CD8-positive, alpha-beta memory T cell (primary cell): ENCODE data around the gene TAB2. TPM values are rescaled to one million over a fixed set of nuclear protein-coding genes. Genes with fewer than 3 reads are reported as not detected.
"Not testable (repeated sequence)": the region's sequence is repeated elsewhere in the genome, so short reads cannot be mapped to it uniquely, and the experiment has no call there.

Experiments
- CTCF ChIA-PET: fragments of 350-600 bp; sonication (Branson Sonifier 250); formaldehyde crosslinking; loops from one replicate; lab custom pipeline; 2021; ENCODE audit warnings: antibody characterized with exemption; lab: Charles Lee
- POLR2A ChIA-PET: fragments of 350-600 bp; sonication (Branson Sonifier 250); formaldehyde crosslinking; loops from one replicate; lab custom pipeline; 2021; ENCODE audit warnings: antibody characterized with exemption; lab: Charles Lee
- DNase-seq, 5 donors: peaks; one replicate each; pipeline versions ENCODE4 v3.0.0 to v3.0.0-alpha.2; 2020 to 2022; ENCODE audit warnings: mixed read lengths in 1 of 5
- H3K27ac ChIP-seq: one replicate; pipeline ENCODE4 v1.7.0; 2013; ENCODE audit warnings: low read depth, mild to moderate bottlenecking, low read length, moderate library complexity
- H3K27me3 ChIP-seq: 2 replicates; pipeline ENCODE4 v1.7.0; 2013; ENCODE audit warnings: low read length, mild to moderate bottlenecking; ENCODE audit not compliant: insufficient read depth, poor library complexity, severe bottlenecking
- H3K36me3 ChIP-seq: 2 replicates; pipeline ENCODE4 v1.7.0; 2013; ENCODE audit warnings: mild to moderate bottlenecking, low read length, moderate library complexity; ENCODE audit not compliant: insufficient read depth
- H3K4me1 ChIP-seq: 2 replicates; pipeline ENCODE4 v1.7.0; 2013; ENCODE audit warnings: mild to moderate bottlenecking, low read length, moderate library complexity; ENCODE audit not compliant: insufficient read depth
- H3K4me3 ChIP-seq: 2 replicates; pipeline ENCODE4 v1.7.0; 2013; ENCODE audit warnings: mild to moderate bottlenecking, low read length
- H3K9me3 ChIP-seq: 2 replicates; pipeline ENCODE4 v1.7.0; 2013; ENCODE audit warnings: mild to moderate bottlenecking, low read length
- H3K27ac Mint-ChIP-seq, 8 donors: one replicate each; pipeline ENCODE4 v1.8.0; 2020 to 2021; ENCODE audit warnings: mixed read lengths in 8 of 8, mild to moderate bottlenecking in 6 of 8, inconsistent platforms in 3 of 8, moderate library complexity in 3 of 8
- H3K27me3 Mint-ChIP-seq, 2 donors: one replicate each; pipeline ENCODE4 v1.8.0; 2020 to 2021; ENCODE audit warnings: mixed read lengths in 2 of 2, mild to moderate bottlenecking in 1 of 2, moderate library complexity in 1 of 2
- H3K36me3 Mint-ChIP-seq, 3 donors: one replicate each; pipeline ENCODE4 v1.8.0; 2020 to 2021; ENCODE audit warnings: mixed read lengths in 3 of 3, inconsistent platforms in 1 of 3, mild to moderate bottlenecking in 1 of 3
- H3K4me1 Mint-ChIP-seq, 3 donors: one replicate each; pipeline ENCODE4 v1.8.0; 2020 to 2021; ENCODE audit warnings: mixed read lengths in 3 of 3, inconsistent platforms in 1 of 3, mild to moderate bottlenecking in 1 of 3
- H3K4me3 Mint-ChIP-seq, 7 donors: one replicate each; pipeline ENCODE4 v1.8.0; 2020 to 2021; ENCODE audit warnings: mixed read lengths in 7 of 7, mild to moderate bottlenecking in 6 of 7, moderate library complexity in 4 of 7, inconsistent platforms in 2 of 7
- H3K9me3 Mint-ChIP-seq, 5 donors: one replicate each; pipeline ENCODE4 v1.8.0; 2020 to 2022; ENCODE audit warnings: mixed read lengths in 5 of 5, mild to moderate bottlenecking in 3 of 5, moderate library complexity in 2 of 5, inconsistent platforms in 1 of 5
- polyA plus RNA-seq: library from polyadenylated mRNA; unstranded; fragments of 300-500 nt; fragmentation: Illumina TruSeq; gene quantifications from one replicate; pipeline ENCODE4 v1.2.3, GENCODE V29; 2021
- total RNA-seq, 2 experiments: library from RNA; stranded (reverse); gene quantifications; one replicate each; pipeline ENCODE4 v1.2.3, GENCODE V29; 2021

The TAB2 gene
- total and polyA plus RNA-seq, 3 experiments from 2014 or later: 16.6 to 109 (median 103) TPM

- DNase-seq, CTCF ChIA-PET, H3K36me3 ChIP-seq, H3K27me3 Mint-ChIP-seq, H3K9me3 Mint-ChIP-seq, H3K9me3 ChIP-seq, H3K27ac ChIP-seq, POLR2A ChIA-PET, H3K27me3 ChIP-seq: not testable (repeated sequence)
- Mint-ChIP-seq H3K4me3 (peak overlapping the region; percentile 87 to 95 (median 91)), H3K27ac (peak overlapping the region in 7 of 8 donors; percentile 83 to 95 (median 93)), H3K36me3 (peaks cover 0 to 17% (median 0%) of the 10 kb centered on the region in 3 donors), H3K4me1 (peaks cover 56 to 71% (median 70%) of the 10 kb centered on the region in 3 donors)
- H3K4me3 ChIP-seq: peak overlapping the region; percentile 85
- H3K4me1 ChIP-seq: peaks cover 55% of the 10 kb centered on the region
Measured at GRCh38 chr6:149320016-149320415, 2.5 kb downstream of the TAB2 start.

GRCh38 chr6:149320796-149321195 lies 3.3 kb downstream of the TAB2 start:
- no peaks in the 10 kb centered on the region for H3K27me3 ChIP-seq
- H3K9me3 Mint-ChIP-seq: no peaks in the 10 kb centered on the region
- H3K36me3 ChIP-seq: no peaks in the 10 kb centered on the region
- no peak for DNase-seq
- CTCF ChIA-PET: no interaction called here
- H3K27me3 Mint-ChIP-seq: peaks cover 0 to 2% of the 10 kb centered on the region in 2 donors
- H3K36me3 Mint-ChIP-seq: peaks cover 0 to 17% (median 0%) of the 10 kb centered on the region in 3 donors
- H3K27ac ChIP-seq: no peak overlapping the region
- H3K4me1 ChIP-seq: peaks cover 63% of the 10 kb centered on the region
- H3K27ac Mint-ChIP-seq: peak overlapping the region in 7 of 8 donors; percentile 48 to 95 (median 73)
- H3K9me3 ChIP-seq: no peaks in the 10 kb centered on the region
- H3K4me3 ChIP-seq: no peak overlapping the region
- POLR2A ChIA-PET: no interaction called here
- peak overlapping the region; percentile 16 to 95 (median 29) for H3K4me3 Mint-ChIP-seq
- peaks cover 63 to 79% (median 74%) of the 10 kb centered on the region in 3 donors for H3K4me1 Mint-ChIP-seq

- Histone ChIP-seq H3K4me1 (peaks cover 72% of the 10 kb centered on the region), H3K4me3 (no peak overlapping the region), H3K9me3 (no peaks in the 10 kb centered on the region), H3K36me3 (no peaks in the 10 kb centered on the region), H3K27ac (no peak overlapping the region), H3K27me3 (no peaks in the 10 kb centered on the region)
- Mint-ChIP-seq H3K9me3 (no peaks in the 10 kb centered on the region), H3K27ac (peak overlapping the region in 7 of 8 donors; percentile 3 to 89 (median 77)), H3K4me1 (peaks cover 72 to 98% (median 90%) of the 10 kb centered on the region in 3 donors), H3K36me3 (peaks cover 0 to 21% (median 1%) of the 10 kb centered on the region in 3 donors), H3K4me3 (peak overlapping the region in 6 of 7 donors; percentile 24 to 70 (median 48)), H3K27me3 (peaks cover 0 to 2% of the 10 kb centered on the region in 2 donors)
- ChIA-PET POLR2A (interaction anchor here (1.1 kb wide), 1 partner anchor 10 kb away, joined by 3 read pairs; no protein-coding TSS in a partner anchor), CTCF (interaction anchor here (1.6 kb wide), 1 partner anchor 246 kb away, joined by 3 read pairs; no protein-coding TSS in a partner anchor)
- no peak for DNase-seq
Measured at GRCh38 chr6:149323353-149323752, 5.8 kb downstream of the TAB2 start.

- peaks cover 73 to 99% (median 96%) of the 10 kb centered on the region in 3 donors for H3K4me1 Mint-ChIP-seq
- peaks cover 78% of the 10 kb centered on the region for H3K4me1 ChIP-seq
Measured at GRCh38 chr6:149323925-149324324, 6.4 kb downstream of the TAB2 start.

GRCh38 chr6:149324428-149324827 lies 6.9 kb downstream of the TAB2 start:
- POLR2A ChIA-PET: interaction anchor here (0.6 kb wide), 1 partner anchor 220 kb away, joined by 4 read pairs; no protein-coding TSS in a partner anchor
- no peak for DNase-seq
- CTCF ChIA-PET: interaction anchor here (1.6 kb wide), 1 partner anchor 248 kb away, joined by 3 read pairs; no protein-coding TSS in a partner anchor
- Histone ChIP-seq H3K27ac (no peak overlapping the region), H3K36me3 (no peaks in the 10 kb centered on the region), H3K4me3 (no peak overlapping the region), H3K9me3 (no peaks in the 10 kb centered on the region), H3K27me3 (no peaks in the 10 kb centered on the region), H3K4me1 (peaks cover 83% of the 10 kb centered on the region)
- H3K27ac Mint-ChIP-seq: peak overlapping the region in 5 of 8 donors; percentile 30 to 76 (median 43)
- peak overlapping the region in 5 of 7 donors; percentile 30 to 74 (median 42) for H3K4me3 Mint-ChIP-seq
- H3K27me3 Mint-ChIP-seq: no peaks in the 10 kb centered on the region
- H3K36me3 Mint-ChIP-seq: peaks cover 0 to 10% (median 1%) of the 10 kb centered on the region in 3 donors
- peaks cover 73 to 99% (median 97%) of the 10 kb centered on the region in 3 donors for H3K4me1 Mint-ChIP-seq
- H3K9me3 Mint-ChIP-seq: no peaks in the 10 kb centered on the region

More at GRCh38 chr6:149323925-149324324, 6.4 kb downstream of the TAB2 start:
- Histone ChIP-seq H3K4me3 (no peak overlapping the region), H3K27ac (no peak overlapping the region), H3K36me3 (no peaks in the 10 kb centered on the region), H3K27me3 (no peaks in the 10 kb centered on the region), H3K9me3 (no peaks in the 10 kb centered on the region)
- POLR2A ChIA-PET: interaction anchor here (1.1 kb wide), 1 partner anchor 9 kb away, joined by 3 read pairs; no protein-coding TSS in a partner anchor
- CTCF ChIA-PET: interaction anchor here (1.6 kb wide), 1 partner anchor 247 kb away, joined by 3 read pairs; no protein-coding TSS in a partner anchor
- Mint-ChIP-seq H3K4me3 (peak overlapping the region; percentile 4 to 70 (median 43)), H3K27ac (peak overlapping the region; percentile 3 to 88 (median 78)), H3K36me3 (peaks cover 0 to 15% (median 1%) of the 10 kb centered on the region in 3 donors), H3K9me3 (no peaks in the 10 kb centered on the region), H3K27me3 (no peaks in the 10 kb centered on the region)
- DNase-seq: no peak

GRCh38 chr6:149325648-149326236 lies 8.2 kb downstream of the TAB2 start:
- Mint-ChIP-seq H3K36me3 (peaks cover 0 to 8% (median 1%) of the 10 kb centered on the region in 3 donors), H3K27ac (no peak overlapping the region), H3K4me3 (peak overlapping the region in 2 of 7 donors; percentile 26 to 52), H3K4me1 (peaks cover 75 to 99% (median 97%) of the 10 kb centered on the region in 3 donors), H3K9me3 (no peaks in the 10 kb centered on the region), H3K27me3 (no peaks in the 10 kb centered on the region)
- peaks cover 87% of the 10 kb centered on the region for H3K4me1 ChIP-seq
- ChIA-PET POLR2A (no interaction called here), CTCF (no interaction called here)
- no peak overlapping the region for H3K4me3 ChIP-seq
- DNase-seq: no peak
- no peaks in the 10 kb centered on the region for H3K9me3 ChIP-seq
- H3K27me3 ChIP-seq: no peaks in the 10 kb centered on the region
- H3K27ac ChIP-seq: no peak overlapping the region
- no peaks in the 10 kb centered on the region for H3K36me3 ChIP-seq

- ChIA-PET POLR2A (no interaction called here), CTCF (no interaction called here)
- Histone ChIP-seq H3K27ac (no peak overlapping the region), H3K36me3 (no peaks in the 10 kb centered on the region), H3K9me3 (no peaks in the 10 kb centered on the region), H3K4me1 (peaks cover 87% of the 10 kb centered on the region), H3K27me3 (no peaks in the 10 kb centered on the region), H3K4me3 (no peak overlapping the region)
- Mint-ChIP-seq H3K4me1 (peaks cover 79 to 99% (median 98%) of the 10 kb centered on the region in 3 donors), H3K9me3 (no peaks in the 10 kb centered on the region), H3K27ac (no peak overlapping the region), H3K36me3 (peaks cover 0 to 8% (median 1%) of the 10 kb centered on the region in 3 donors), H3K27me3 (no peaks in the 10 kb centered on the region), H3K4me3 (peak overlapping the region in 1 of 7 donors; percentile 39)
- DNase-seq: no peak
Measured at GRCh38 chr6:149327638-149328037, 10.1 kb downstream of the TAB2 start.

- peaks cover 0 to 8% (median 1%) of the 10 kb centered on the region in 3 donors for H3K36me3 Mint-ChIP-seq
- H3K4me3 ChIP-seq: no peak overlapping the region
- H3K4me1 Mint-ChIP-seq: peaks cover 79 to 99% (median 98%) of the 10 kb centered on the region in 3 donors
- H3K27ac Mint-ChIP-seq: peak overlapping the region in 1 of 8 donors; percentile 25
- DNase-seq: no peak
- no peaks in the 10 kb centered on the region for H3K36me3 ChIP-seq
- peaks cover 87% of the 10 kb centered on the region for H3K4me1 ChIP-seq
- no peaks in the 10 kb centered on the region for H3K27me3 Mint-ChIP-seq
- ChIA-PET POLR2A (no interaction called here), CTCF (no interaction called here)
- H3K27me3 ChIP-seq: no peaks in the 10 kb centered on the region
- H3K9me3 Mint-ChIP-seq: no peaks in the 10 kb centered on the region
- peak overlapping the region in 4 of 7 donors; percentile 23 to 39 (median 28) for H3K4me3 Mint-ChIP-seq
- H3K27ac ChIP-seq: no peak overlapping the region
- no peaks in the 10 kb centered on the region for H3K9me3 ChIP-seq
Measured at GRCh38 chr6:149328083-149328482, 10.6 kb downstream of the TAB2 start.
